ENCODE results near the gene LPCAT1. TPM values are rescaled to one million over a fixed set of nuclear protein-coding genes. Genes with fewer than 3 reads are reported as not detected.

The LPCAT1 gene
- total and polyA plus RNA-seq, 2 of the 13 experiments (the other 11 are each of a cell fraction or from before 2014, with no cell fraction given) = 29.8 to 90.6 TPM

DNA sequence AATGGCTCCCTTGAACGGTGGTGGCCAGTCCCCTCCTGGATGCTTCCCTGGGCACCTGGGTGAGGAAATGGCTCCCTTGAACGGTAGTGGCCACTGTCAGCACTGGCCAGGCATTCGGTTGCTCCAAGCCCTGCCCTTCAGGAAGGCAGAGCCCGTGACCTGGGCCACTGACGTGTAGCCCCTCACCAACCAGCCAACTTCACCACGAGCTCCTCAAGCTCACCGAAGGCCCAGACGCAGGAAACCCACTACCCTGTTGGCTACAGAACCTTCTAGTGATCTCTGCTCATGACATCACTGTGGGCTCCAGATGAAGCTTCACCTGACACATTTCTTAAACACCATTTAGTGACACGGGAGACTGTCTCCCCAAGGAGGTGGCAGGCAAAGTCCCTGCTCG lies 87.7 kb downstream of the LPCAT1 start:
- ChIA-PET CTCF (ENCODE audit: low intra/inter-chr PET ratio, low total read pairs) (no interaction called here), POLR2A (no interaction called here)
- WGBS (ENCODE audit: low lambda C conversion rate) = 6% methylated on average over 6 of the region's 10 CpGs
- DNase-seq (ENCODE audit: low spot score) = no peak
- in situ Hi-C loops (cut with HindIII; ENCODE audit: extremely low pct_ligation_motif_present, low pct_unique_long_range_greater_than_20kb) = no loop called here
- H3K36me3 ChIP-seq (replicated peaks in 1 of 2; ENCODE audit: control insufficient read depth in 1 of 2, insufficient read depth in 2 of 2, low read length in 2 of 2) = no peaks in the 10 kb centered on the region
- intact Hi-C loops (cut with micrococcal nuclease; ENCODE audit: unreplicated experiment) = no loop called here
- FAIRE-seq = no peak
- H3K4me2 ChIP-seq (ENCODE audit: low read depth, low read length) = no peak overlapping the region
- no peak for ATAC-seq
- H2AFZ ChIP-seq (ENCODE audit: low read length) = no peak overlapping the region
- H3K4me3 ChIP-seq (replicated peaks in 1 of 3; ENCODE audit: insufficient read depth in 1 of 3, low read depth in 2 of 3, low read length in 3 of 3) = no peak overlapping the region
- no peaks in the 10 kb centered on the region for H3K79me2 ChIP-seq (ENCODE audit: insufficient read depth, low read length)
- BruUV-seq (replicated peaks) = no TSS peak
- no peak overlapping the region for H3K27ac ChIP-seq (ENCODE audit: extremely low read length, insufficient read depth, low read length)
- H4K20me1 ChIP-seq (ENCODE audit: insufficient read depth, low read length) = no peaks in the 10 kb centered on the region
- peaks cover 3 to 33% of the 10 kb centered on the region in 2 experiments; a peak in 3 of 5 replicates for H3K27me3 ChIP-seq (ENCODE audit: control insufficient read depth in 1 of 2, insufficient read depth in 2 of 2, low read length in 2 of 2)
- TF ChIP-seq ZNF552 (CRISPR knock-in tag; IDR thresholded peaks at IDR 0.05; ENCODE audit: borderline replicate concordance) (no peak), TP53 (CRISPR knock-in tag; conservative IDR thresholded peaks at IDR 0.05) (no peak), GFI1 (CRISPR knock-in tag; IDR thresholded peaks at IDR 0.05; ENCODE audit: borderline replicate concordance) (no peak)
- H3K9me3 ChIP-seq (ENCODE audit: low read length) = no peaks in the 10 kb centered on the region
- no peak overlapping the region for H3K9ac ChIP-seq (ENCODE audit: insufficient read depth, low read depth, low read length)
- peaks cover 9% of the 10 kb centered on the region for H3K4me1 ChIP-seq (ENCODE audit: insufficient read depth, low read length)

DNA sequence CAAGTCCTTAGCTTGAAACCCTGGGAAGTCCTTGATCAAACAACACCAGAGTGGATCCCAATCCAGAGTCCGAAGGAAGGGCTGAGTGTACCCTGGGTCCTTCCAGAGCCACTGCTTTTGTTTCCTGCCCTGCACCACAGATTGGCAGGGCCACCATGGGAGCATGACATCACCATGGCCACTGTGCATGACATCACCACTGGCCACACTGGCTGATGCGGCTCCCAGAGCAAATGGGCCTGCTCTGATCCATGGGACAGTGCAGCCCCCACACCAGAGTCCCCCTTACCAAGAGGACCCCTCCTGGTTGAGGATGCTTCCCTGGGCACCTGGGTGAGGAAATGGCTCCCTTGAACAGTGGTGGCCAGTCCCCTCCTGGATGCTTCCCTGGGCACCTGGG lies 88.4 kb downstream of the LPCAT1 start:
- Histone ChIP-seq H4K20me1 (ENCODE audit: insufficient read depth, low read length) (no peaks in the 10 kb centered on the region), H3K36me3 (replicated peaks in 1 of 2; ENCODE audit: control insufficient read depth in 1 of 2, insufficient read depth in 2 of 2, low read length in 2 of 2) (no peaks in the 10 kb centered on the region), H3K9me3 (ENCODE audit: low read length) (no peaks in the 10 kb centered on the region), H3K27ac (ENCODE audit: extremely low read length, insufficient read depth, low read length) (no peak overlapping the region), H3K9ac (ENCODE audit: insufficient read depth, low read depth, low read length) (no peak overlapping the region), H2AFZ (ENCODE audit: low read length) (no peak overlapping the region), H3K79me2 (ENCODE audit: insufficient read depth, low read length) (no peaks in the 10 kb centered on the region), H3K4me2 (ENCODE audit: low read depth, low read length) (no peak overlapping the region), H3K27me3 (ENCODE audit: control insufficient read depth in 1 of 2, insufficient read depth in 2 of 2, low read length in 2 of 2) (peaks cover 3 to 39% of the 10 kb centered on the region in 2 experiments; a peak in 4 of 5 replicates), H3K4me3 (replicated peaks in 1 of 3; ENCODE audit: insufficient read depth in 1 of 3, low read depth in 2 of 3, low read length in 3 of 3) (no peak overlapping the region), H3K4me1 (ENCODE audit: insufficient read depth, low read length) (peaks cover 9% of the 10 kb centered on the region)
- in situ Hi-C loops (cut with HindIII; ENCODE audit: extremely low pct_ligation_motif_present, low pct_unique_long_range_greater_than_20kb) (no loop called here), intact Hi-C loops (cut with micrococcal nuclease; ENCODE audit: unreplicated experiment) (no loop called here)
- ChIA-PET POLR2A (no interaction called here), CTCF (ENCODE audit: low intra/inter-chr PET ratio, low total read pairs) (no interaction called here)
- DNase-seq (ENCODE audit: low spot score) (no peak), FAIRE-seq (no peak), ATAC-seq (no peak)
- peak; percentile 83 for TF ChIP-seq ATF7 (IDR thresholded peaks at IDR 0.05)
- no peak for TF ChIP-seq ATF7 (CRISPR knock-in tag; IDR thresholded peaks at IDR 0.05)
- peak; percentile 66 for TF ChIP-seq CREB1 (IDR thresholded peaks at IDR 0.05)
- no peak for TF ChIP-seq CREB1 (CRISPR knock-in tag; IDR thresholded peaks at IDR 0.05)
- TF ChIP-seq MIER2 (CRISPR knock-in tag; IDR thresholded peaks at IDR 0.05) = no peak
- TF ChIP-seq TCF7 (IDR thresholded peaks at IDR 0.05; ENCODE audit: low read depth) = no peak
- TF ChIP-seq POLR2A (IDR thresholded peaks at IDR 0.05; ENCODE audit: insufficient read depth in 1 of 2, low read depth in 2 of 2, low read length in 2 of 2) = no peak
- WGBS (ENCODE audit: low lambda C conversion rate) = 19% methylated on average over 2 of the region's 2 CpGs
- BruUV-seq (replicated peaks) = no TSS peak

Data from HepG2 (cell line).